Epithelial cell of prostate (primary cell): Measurements from ENCODE around the gene BCHE.

Source experiments
- DNase-seq: peaks from one replicate; pipeline ENCODE4 v3.0.0-alpha.2; 2011; ENCODE audit warnings: low read depth, low spot score
- H3K27ac ChIP-seq: fragments of 450-650 bp; 2 replicates; pipeline ENCODE4 v1.5.1; 2017; ENCODE audit warnings: mild to moderate bottlenecking

Gene BCHE

DNA sequence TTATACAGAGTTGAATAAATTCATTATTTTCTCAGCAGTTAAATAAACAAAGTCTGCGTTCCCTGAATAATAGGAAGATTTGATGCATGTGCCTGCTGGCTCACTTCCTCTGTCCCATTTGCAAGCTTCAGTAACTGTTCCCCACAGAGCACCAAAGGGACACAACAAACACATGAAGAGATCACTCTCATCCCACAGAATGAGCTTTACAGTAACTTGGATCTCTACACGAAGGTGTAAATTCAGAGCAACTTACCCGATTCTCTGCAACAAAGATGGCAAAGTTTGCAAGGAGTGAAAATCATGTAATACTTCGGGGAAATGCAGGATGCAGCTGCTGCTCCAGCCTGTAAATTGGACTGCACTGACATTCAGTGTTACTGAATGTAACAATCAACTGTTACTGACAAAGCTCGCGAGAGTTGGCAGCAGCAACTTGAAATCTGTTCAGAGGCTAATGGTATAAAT lies at the start of gene BCHE:
TSS of gene BCHE (minus strand) at position 366 of the 468 bp plus-strand sequence. CDS start 6,390 bp downstream, outside the sequence.
- peak within 1 kb of the TSS; percentile 38 for H3K27ac ChIP-seq
- DNase-seq = no peak

DNA sequence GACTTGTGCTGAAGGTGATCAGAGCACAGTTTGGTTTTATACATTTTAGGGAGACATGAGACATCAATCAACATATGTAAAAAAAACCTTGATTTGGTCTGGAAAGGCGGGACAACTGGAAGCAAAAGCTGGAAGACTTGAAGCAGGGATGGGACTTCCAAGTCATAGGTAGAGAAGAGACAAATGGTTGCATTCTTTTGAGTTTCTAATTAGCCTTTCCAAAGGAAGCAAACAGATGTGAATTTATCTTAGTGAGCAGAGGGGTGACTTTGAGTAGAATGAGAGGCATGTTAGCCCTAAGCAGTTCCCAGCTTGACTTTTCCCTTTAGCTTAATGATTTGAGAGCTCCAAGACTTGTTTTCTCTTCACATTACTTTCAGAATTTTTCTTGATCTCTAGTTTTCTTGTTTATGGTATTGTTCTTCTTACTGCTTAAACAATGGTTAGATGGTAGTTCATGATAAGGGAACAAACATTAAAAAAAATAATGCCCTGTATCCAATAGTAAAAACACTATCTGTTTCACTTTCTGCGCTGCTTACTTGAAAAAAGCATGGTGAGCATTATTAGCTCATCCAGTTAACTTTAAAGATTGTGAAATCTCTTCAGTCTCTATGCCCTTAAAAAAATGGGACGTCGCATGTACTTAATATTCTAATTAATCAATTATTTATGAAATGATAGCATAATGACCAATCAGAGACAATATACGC lies 48.5 kb upstream of the BCHE start:
- no peak for DNase-seq
- no peak overlapping the region for H3K27ac ChIP-seq

DNA sequence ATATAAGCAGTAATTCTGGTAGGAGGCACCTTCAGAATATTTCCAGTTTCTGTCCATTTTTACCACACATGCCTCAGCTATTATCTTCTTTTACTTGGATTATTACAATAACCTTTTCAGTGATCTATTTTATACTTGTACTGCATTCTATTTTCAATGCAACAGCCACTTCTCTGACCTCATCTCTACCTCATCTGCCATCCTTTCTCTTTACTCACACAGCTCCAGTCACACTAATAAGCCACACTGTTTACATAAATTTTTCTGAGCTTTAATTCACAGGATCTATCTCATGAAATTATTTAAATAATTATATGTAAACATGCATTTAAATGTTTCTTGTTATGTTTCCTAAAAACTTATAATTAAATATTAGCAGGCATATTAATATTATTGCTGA lies 47.3 kb upstream of the BCHE start:
- DNase-seq = no peak
- H3K27ac ChIP-seq = no peak overlapping the region

DNA sequence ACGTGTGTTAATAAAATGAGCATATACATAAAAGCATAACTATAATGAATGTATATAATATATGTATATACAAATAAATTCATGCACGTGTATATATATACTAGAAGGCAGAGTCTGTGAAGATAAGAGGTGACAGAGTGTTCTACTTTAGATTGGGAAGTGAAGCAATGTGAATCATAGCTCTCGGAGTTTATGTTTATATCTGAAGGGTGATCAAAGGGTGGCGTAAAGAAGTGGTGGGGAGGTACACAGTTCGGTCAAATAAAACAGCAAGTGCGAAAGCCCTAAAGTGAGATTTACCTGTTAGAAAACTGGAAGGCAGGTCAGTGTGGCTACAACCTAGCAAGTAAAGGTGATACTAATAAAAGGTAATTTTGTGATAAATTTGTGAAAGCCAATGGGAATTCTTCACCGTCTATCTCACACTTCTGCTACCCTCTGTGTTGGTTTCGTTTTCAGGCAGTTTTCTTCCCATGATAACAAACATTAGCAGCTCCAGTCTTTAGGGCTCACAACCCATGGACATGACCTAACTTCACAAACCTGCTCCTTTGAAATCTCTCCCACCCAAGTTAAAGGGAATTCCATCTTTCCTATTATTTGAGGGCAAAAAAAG lies 46.7 kb upstream of the BCHE start:
- no peak overlapping the region for H3K27ac ChIP-seq
- no peak for DNase-seq

DNA sequence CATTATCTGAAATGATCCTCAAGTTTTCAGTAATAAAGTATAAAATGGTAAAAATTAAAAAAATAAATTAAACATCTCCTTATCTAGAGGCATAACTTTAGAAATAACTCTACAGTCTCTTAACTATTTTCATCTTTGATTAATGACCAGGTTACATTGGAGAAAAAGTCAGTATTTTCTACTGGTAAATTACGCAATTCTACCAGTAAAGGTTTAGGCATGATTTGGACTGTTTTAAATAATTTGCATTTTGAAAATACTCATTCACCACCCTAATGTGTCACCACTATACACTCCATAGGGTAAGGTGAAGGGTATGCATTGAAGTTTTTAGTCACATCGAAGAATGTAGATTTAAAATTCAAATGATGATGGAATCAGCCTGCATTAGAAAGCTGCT lies 45.9 kb upstream of the BCHE start:
- H3K27ac ChIP-seq = no peak overlapping the region
- no peak for DNase-seq

DNA sequence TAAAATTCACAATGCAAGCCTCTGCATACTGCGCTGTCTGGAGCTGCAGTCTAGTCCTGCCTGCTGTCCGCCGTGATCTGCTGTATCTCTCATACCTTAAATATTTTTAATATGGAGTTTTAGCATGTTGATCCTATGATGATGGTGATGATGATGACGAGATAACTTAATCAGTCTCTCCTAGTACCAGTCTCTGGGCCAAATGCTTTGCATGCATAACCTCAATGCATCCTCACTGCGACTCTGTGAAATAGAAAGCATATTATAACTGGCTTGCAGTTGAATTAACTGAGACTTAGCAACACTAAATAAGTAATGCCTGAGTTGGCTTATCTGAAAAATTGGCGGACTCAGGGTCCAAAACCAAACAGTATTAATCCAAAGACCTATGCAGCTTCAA lies 38.4 kb upstream of the BCHE start:
- H3K27ac ChIP-seq = no peak overlapping the region
- no peak for DNase-seq

DNA sequence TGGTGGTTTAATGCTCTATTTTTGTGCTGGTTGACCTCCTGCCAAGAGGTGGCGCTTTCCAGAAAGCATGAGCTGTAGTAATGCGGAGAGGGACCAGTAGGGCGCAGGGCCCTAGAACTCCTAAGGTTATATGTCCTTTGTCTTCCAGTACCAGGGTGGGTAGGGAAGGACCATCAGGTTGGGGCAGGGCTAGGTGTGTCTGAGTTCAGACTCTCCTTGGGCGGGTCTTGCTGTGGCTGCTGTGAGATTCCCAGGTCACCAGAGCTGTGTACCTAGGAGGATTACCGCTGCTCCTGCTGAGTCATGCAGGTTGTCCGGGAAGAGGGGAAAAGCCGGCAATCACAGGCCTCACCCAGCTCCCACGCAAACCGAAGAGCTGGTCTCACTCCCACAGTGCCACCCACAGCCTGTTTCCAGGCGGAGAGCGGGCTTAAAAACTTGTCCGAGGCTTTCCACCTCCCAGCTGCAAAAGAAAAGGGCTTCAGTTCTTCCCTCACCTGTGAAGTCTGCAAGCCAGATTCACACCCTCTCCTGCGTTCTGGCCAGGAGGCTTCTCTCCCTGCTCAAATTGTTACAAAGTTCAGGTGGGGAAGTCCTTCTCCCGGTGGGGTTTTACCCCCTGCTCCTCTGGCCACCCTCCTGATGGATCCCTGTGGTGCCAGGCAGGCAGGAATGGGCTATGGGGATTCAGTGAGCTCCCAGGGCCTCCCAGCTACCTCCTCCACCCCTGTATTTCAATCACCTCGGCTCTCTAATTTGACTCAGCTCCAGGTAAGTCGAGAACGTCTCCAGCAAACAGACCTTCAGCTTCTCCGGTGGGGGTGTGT lies 37.7 kb upstream of the BCHE start:
- no peak overlapping the region for H3K27ac ChIP-seq
- DNase-seq = no peak

DNA sequence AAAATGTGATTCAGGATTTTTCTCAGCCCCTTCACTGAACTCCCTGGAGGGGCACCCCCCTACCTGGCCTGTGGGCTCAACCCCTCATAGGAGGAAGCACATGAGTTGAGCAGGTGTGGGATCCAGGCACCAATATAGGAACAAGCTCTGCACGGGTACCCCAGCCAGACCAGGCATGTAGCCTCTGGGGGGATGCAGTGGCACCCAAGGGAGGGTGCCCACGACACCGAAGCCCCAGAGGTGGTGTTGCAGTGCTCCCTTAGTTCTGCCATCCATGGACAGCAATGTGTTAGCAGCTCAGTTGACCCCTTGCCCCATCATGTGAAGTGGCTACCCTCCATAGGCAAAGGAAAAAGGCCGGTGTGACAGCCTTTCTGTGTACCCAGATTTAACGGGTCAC lies 30.9 kb upstream of the BCHE start:
- DNase-seq = no peak
- no peak overlapping the region for H3K27ac ChIP-seq

DNA sequence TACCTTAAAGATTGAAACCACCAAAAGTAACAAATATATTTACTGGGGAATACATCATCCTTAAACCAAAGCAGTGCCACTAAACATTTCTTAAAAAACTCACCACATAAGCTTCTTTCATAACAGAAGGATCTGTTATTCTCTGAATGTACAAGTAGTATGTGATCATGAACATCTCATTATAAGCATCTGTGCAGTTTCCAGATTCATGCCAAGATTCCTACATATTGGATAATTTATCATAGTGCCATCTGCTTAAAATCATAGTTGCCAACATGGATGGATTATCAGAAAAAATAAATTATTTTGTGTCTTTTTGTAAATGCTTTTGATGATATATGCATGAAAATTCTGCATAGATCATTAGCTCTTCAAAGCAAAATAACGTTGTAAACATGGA lies 21.8 kb upstream of the BCHE start:
- no peak for DNase-seq
- H3K27ac ChIP-seq = no peak overlapping the region

DNA sequence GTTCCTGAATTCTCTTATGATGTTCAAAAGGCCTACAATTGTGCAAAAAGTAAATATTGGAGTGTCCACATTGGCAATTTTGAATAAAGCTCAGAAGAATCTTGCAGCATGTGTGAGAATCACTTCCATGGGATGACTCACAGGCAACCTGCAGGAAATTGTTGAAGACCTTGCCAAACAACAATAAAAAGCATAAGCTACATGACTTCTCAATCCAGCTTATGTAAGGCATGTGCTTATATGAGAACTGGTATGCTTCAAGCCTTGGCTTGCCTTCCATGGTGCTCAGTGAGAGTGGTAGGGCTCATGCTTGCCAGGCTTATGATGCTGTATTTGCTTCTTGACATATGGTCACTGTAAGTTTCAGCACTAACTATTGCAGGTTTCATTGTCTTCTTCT lies 18.4 kb upstream of the BCHE start:
- peak; percentile 97 for DNase-seq
- H3K27ac ChIP-seq = peak overlapping the region; percentile 74

DNA sequence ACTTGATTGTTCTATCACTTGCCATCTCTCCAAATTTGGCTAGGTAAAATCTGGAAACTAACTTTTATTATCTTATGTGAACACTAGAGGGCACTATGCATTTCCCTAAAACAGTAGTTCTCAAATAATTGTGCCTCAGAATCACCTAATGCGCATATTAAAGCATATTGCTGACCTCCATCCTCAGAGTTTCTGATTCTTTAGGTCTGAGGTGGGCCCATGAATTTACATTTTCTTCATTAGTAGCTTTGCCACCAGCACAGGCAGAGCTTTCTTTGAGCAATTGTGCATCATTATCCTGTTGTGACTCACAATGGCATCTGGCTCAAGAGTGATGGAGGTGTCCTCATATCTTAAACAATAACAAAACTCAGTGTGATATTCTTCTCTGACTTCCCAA lies 17.5 kb upstream of the BCHE start:
- no peak for DNase-seq
- H3K27ac ChIP-seq = peak overlapping the region; percentile 74

DNA sequence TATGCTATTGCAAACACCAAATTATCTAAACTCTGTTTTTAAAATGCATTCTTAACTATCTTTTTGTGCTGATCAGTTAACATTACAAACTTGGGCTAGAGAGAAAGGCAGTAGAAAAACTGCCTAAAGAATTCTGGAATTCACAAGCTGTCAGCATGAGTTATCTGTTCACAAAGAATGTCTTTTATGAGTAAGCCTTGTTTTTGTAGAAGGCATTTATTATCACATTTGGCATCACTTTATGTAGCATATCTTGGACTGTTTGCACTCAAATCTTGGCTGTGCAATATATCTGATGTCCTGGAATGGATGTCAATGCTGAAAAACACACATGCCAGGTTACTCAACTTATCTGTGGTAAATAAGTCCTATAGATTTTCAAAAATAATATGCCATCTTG lies 15.5 kb upstream of the BCHE start:
- no peak for DNase-seq
- no peak overlapping the region for H3K27ac ChIP-seq

DNA sequence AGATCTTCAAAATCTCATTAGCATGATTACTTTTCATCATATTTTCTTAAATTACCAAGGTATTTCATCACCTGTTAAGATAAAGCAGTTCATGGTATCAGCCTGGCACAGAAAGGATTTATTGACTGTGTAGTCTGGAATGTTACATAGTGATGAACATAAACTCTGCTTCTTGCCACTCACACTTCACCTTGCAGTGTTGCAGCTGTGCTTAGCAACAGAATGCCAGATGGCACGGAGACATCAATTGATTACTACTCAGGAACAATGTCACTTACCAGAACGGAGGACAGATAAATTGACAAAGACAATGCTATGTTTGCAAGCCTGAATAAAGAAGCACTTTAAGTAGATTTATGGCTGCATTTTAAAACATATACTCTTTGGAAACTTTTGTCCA lies 15.0 kb upstream of the BCHE start:
- H3K27ac ChIP-seq = no peak overlapping the region
- no peak for DNase-seq

DNA sequence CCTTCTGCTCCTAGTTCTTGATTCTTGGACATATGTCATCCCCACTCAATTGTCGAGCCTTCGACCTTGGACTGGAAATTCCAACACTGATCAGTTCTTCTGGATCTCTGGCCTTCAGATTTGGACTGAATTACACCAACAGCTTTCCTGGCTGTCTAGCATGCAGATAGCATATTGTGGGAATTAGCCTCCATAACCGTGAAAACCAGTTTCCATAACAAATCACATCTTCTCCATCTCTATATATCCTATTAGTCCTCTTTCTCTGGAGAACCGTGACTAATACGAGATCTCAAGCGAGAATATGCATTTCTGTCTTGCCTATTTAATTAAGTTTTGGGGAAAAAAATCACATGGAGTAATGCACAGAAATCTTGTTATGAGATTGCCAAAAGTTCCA lies 8.8 kb upstream of the BCHE start:
- DNase-seq = no peak

DNA sequence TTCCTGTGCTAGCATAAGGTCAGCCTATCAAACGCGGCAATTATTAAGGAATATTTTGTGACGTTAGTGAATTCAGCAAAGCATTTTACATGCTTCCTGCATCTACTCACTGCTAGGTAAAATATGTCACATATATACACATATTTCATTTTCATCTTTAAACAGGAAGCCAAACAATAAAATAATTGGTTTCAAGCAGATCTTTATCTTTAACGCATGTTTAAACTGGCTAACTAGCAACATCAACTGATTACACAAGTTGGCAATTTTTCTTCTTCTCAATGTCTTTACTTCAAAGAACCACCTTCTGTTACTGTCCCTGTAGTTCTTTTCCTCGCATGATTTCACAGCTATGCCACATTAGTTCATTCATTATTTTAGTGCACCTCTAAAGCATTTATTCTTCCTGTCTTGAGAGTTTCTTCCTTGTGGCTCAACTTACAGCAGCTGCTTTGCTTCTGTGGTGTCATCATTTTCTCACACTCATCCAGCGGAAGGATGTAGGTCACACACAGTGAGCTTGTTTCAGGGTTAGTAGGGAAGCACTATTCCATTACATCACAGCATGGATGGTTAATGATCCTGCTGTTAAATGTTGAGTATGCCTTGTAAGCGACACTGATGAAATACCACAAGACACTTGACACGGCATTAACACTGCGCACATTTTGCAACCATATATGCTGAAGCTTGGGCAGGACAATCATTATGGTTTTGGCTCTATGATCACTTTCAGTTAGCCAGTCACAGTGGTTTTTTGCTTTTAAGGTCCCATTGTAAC lies 2.3 kb upstream of the BCHE start:
- DNase-seq = no peak

More for the DNA sequence above, 8.8 kb upstream of the BCHE start:
- no peak overlapping the region for H3K27ac ChIP-seq

DNA sequence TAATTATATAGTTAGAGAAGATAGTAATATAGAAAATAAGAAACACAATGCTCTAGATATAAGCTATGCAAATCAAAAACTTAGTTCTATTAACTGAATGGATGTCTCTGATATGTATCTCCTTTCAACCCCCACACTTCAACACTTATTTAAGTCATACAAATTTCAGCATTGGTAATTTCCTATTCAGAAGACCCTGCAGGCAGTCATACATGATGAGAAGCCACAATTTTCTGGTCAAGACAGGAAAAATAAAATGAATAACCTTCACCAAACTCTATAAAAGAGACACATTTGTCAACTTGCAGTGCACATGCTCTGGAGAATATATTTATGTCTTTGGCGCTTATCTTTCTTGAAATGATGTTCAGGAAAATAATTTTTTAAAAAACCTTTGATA lies 578 bp upstream of the BCHE start:
- no peak for DNase-seq
- no peak overlapping the region for H3K27ac ChIP-seq

More for the DNA sequence above, 2.3 kb upstream of the BCHE start:
- H3K27ac ChIP-seq = peak overlapping the region; percentile 24

DNA sequence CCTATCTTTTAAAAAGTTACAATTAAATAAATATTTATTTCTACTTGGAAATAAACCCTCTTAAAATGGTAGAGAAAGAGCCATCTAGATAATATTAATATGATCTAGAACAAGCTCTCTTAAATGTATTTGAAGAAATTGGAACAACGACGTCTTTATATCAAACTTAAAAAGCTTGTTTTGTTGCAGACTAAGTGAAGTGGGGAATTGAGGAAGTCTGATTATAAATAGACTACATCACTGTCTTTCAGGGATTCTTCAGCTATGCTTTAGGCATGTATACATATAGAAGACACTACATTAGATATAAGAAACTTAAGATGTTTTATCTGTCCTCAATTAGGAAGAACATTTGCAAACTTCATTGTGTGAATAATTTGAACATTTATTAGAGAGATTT lies 1.8 kb downstream of the BCHE start:
- DNase-seq = no peak
- H3K27ac ChIP-seq = no peak overlapping the region

DNA sequence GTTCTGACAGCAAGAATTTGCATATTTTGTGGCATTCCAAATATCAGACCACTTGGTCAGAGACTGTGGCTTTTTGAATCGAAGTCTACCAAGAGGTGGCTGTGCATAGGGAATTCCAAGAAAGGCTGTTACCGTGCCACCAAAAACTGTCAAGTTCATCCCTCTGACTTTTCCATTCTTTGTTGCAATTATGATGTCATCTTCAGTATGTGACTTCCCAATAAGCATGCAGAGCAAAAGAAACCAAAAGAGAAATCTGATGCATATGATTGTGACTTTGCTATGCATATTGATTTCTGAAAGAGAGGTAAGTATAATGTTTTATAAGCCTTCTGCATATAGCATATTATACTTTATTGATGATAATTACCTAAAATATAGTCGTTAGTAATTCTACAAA lies 6.5 kb downstream of the BCHE start:
- no peak overlapping the region for H3K27ac ChIP-seq
- DNase-seq = no peak

DNA sequence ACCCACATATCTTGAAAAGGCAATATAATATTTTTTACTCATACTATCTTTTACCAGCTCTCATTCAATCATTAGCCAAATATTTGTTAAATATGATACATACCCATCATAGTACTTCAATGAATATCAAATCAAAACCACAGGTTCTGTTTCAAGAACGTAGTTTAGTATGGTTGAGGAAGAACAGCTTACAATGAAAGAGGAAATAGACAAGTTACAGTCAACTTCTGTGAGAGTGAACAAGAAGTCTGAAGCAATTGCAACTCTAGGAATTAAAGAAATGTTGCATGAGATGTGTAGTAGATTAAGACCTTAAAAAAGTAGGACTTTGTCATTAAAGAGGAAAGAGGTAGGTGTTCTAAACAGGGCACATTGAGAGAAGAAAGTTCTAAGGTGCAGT lies 9.3 kb downstream of the BCHE start:
- DNase-seq = no peak
- no peak overlapping the region for H3K27ac ChIP-seq

DNA sequence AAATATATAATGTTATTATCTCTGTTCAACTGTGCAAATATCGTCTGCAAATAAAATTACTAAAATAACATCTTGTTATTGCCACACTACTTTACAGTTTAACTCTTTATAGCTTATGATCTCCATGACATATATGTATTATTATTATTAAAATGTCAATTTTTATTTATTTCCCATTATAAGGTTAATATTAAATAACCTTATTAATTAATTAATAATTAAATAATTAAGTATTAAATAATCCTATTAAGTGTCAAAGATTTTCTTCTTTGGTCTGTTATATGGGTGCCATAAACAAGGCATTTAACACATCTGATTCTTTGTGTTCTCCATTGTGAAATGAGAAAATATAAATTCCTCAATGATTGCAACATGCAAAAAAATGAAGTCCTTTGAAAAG lies 10.0 kb downstream of the BCHE start:
- H3K27ac ChIP-seq = no peak overlapping the region
- DNase-seq = no peak
